Bronchial epithelial cell (primary cell): ENCODE results near the gene LMO4. TPM values are rescaled to one million over a fixed set of nuclear protein-coding genes. Genes with fewer than 3 reads are reported as not detected.

ENCODE experiments used
- DNase-seq: peaks from one replicate; pipeline ENCODE4 v3.0.0-alpha.2; 2010; ENCODE audit warnings: low read depth
- FAIRE-seq: peaks from 2 replicates; lab custom pipeline; 2011; peaks lifted over from hg19 to GRCh38; lab: Jason Lieb, UNC
- H3K27me3 ChIP-seq: 2 replicates; pipeline ENCODE4 v1.5.1; 2011; ENCODE audit warnings: low read length; ENCODE audit not compliant: control insufficient read depth, insufficient read depth
- H3K36me3 ChIP-seq: 2 replicates; pipeline ENCODE4 v1.5.1; 2011; ENCODE audit warnings: low read length; ENCODE audit not compliant: control insufficient read depth, insufficient read depth
- H3K4me3 ChIP-seq: 2 replicates; pipeline ENCODE4 v1.5.1; 2011; ENCODE audit warnings: mild to moderate bottlenecking, low read depth, low read length, control low read depth
- total RNA-seq: library from RNA; depleted of rRNA; stranded (reverse); fragments of >200 nt; gene quantifications from 2 replicates; pipeline ENCODE4 v1.2.1, GENCODE V29; 2014
- TF ChIP-seq, protein P1 (sequence below): IDR thresholded peaks from 2 replicates; pipeline ENCODE4 v1.5.1; 2011; ENCODE audit warnings: mild to moderate bottlenecking, moderate library complexity, low read length, control low read depth, inconsistent platforms; ENCODE audit not compliant: insufficient read depth, severe bottlenecking

LMO4 gene
- total RNA-seq, 1 donor from 2014 or later = 73.7 TPM

- H3K36me3 ChIP-seq = peaks cover 9% of the 10 kb centered on the region
These were observed 5.9 kb downstream of the LMO4 start for GRCh38 chr1:87334351-87335174.

DNA sequence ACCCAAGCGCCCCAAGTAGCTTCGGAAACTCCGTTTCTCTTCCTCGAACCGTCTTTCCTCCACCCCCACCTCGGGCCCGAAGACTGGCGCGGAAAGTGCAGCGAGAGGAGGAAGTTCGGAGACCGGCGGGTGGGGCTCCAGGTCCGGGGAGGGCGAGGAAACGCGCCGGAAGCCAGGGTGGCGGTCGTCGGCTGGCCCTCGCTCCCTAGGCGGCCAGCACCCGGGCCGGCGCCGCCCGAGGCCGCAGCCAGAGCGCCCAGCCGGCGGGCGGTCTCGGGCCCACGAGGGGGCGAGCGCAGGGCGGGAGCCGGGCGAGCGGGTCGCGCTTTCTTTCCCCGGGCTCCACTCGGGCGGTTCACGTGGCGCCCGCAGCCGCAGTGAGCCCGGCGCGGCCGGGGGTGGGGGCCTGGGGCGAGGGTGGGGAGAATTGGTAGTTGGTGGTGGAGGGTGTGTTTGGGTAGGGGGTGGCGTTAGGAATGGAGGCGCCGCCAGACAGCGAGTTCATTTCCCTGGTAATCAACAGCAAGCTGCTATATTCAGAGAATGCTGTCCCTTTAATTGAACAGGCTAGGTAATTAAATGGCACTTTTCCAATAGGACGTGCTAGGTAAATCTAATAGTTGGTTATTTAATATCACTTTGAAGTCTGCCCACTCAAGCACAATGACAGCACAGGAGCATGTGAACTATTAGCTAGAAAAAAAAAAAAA lies 6.7 kb downstream of the LMO4 start:
- TF ChIP-seq, protein P1, sequence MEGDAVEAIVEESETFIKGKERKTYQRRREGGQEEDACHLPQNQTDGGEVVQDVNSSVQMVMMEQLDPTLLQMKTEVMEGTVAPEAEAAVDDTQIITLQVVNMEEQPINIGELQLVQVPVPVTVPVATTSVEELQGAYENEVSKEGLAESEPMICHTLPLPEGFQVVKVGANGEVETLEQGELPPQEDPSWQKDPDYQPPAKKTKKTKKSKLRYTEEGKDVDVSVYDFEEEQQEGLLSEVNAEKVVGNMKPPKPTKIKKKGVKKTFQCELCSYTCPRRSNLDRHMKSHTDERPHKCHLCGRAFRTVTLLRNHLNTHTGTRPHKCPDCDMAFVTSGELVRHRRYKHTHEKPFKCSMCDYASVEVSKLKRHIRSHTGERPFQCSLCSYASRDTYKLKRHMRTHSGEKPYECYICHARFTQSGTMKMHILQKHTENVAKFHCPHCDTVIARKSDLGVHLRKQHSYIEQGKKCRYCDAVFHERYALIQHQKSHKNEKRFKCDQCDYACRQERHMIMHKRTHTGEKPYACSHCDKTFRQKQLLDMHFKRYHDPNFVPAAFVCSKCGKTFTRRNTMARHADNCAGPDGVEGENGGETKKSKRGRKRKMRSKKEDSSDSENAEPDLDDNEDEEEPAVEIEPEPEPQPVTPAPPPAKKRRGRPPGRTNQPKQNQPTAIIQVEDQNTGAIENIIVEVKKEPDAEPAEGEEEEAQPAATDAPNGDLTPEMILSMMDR = no peak
- H3K36me3 ChIP-seq = peaks cover 13% of the 10 kb centered on the region
- DNase-seq = peak; percentile 41
- H3K4me3 ChIP-seq = peak overlapping the region; percentile 53
- no peak for FAIRE-seq
- no peaks in the 10 kb centered on the region for H3K27me3 ChIP-seq

More at GRCh38 chr1:87334351-87335174, 5.9 kb downstream of the LMO4 start:
- DNase-seq (peak; percentile 45), FAIRE-seq (no peak)
- Histone ChIP-seq H3K27me3 (no peaks in the 10 kb centered on the region), H3K4me3 (peak overlapping the region; percentile 53)
- TF ChIP-seq, protein P1 = no peak

DNA sequence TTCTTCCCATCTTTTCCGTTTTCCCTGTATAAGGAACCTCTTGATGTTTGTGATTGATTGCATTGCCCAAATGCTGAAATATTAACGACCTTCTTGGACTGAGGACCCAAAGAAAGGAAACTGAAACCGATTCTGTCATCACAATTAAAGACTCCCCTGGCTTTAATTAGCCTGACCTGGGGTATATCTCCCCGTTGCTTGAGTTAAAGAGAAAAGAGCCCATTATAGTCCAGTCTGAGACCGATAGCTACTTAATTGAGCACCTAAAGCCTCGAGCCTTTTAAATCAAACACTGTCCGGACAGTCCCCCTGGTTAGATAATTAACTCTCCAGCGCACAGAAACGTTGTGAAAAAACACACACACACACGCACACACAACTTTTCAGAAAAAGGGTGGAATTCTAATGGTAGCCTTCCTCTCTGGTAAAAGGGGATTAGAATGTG lies 8.0 kb downstream of the LMO4 start:
- FAIRE-seq (no peak), DNase-seq (no peak)
- TF ChIP-seq, protein P1 = no peak

GRCh38 chr1:87337606-87338005 lies 8.9 kb downstream of the LMO4 start:
- DNase-seq (no peak), FAIRE-seq (no peak)
- TF ChIP-seq, protein P1 = no peak
- no peaks in the 10 kb centered on the region for H3K27me3 ChIP-seq
- H3K36me3 ChIP-seq = peaks cover 10% of the 10 kb centered on the region
- no peak overlapping the region for H3K4me3 ChIP-seq

More for the DNA sequence above, 8.0 kb downstream of the LMO4 start:
- no peak overlapping the region for H3K4me3 ChIP-seq
- H3K36me3 ChIP-seq = peaks cover 13% of the 10 kb centered on the region
- no peaks in the 10 kb centered on the region for H3K27me3 ChIP-seq

GRCh38 chr1:87338566-87338965 lies 9.9 kb downstream of the LMO4 start:
- H3K27me3 ChIP-seq = no peaks in the 10 kb centered on the region
- FAIRE-seq (no peak), DNase-seq (no peak)
- peaks cover 13% of the 10 kb centered on the region for H3K36me3 ChIP-seq
- H3K4me3 ChIP-seq = no peak overlapping the region
- TF ChIP-seq, protein P1 = no peak
